Panc1 (cell line): ENCODE results near the gene SFXN3. TPM values are rescaled to one million over a fixed set of nuclear protein-coding genes. Genes with fewer than 3 reads are reported as not detected.

ENCODE experiments used
- ATAC-seq: fragments of 200-7000 bp; cut with Tn5 transposase; 2 replicates; pipeline ENCODE4 v1.9.1; 2020; ENCODE audit warnings: mild to moderate bottlenecking, moderate library complexity
- BruUV-seq: library from RNA; stranded (reverse); fragments of 400-500 nt; replicated peaks from 2 replicates; lab custom pipeline; 2021; lab: Mats Ljungman, UMichigan
- CTCF ChIA-PET: fragments of 300-600 bp; sonication (Branson Sonifier 250); formaldehyde crosslinking; loops from one replicate; lab custom pipeline; 2022; ENCODE audit warnings: antibody characterized with exemption; lab: Charles Lee
- POLR2A ChIA-PET: fragments of 300-600 bp; sonication (Branson Sonifier 250); formaldehyde crosslinking; loops from one replicate; lab custom pipeline; 2022; ENCODE audit warnings: antibody characterized with exemption; lab: Charles Lee
- DNase-seq: peaks from one replicate; pipeline ENCODE4 v3.0.0-alpha.2; 2010; ENCODE audit warnings: low read depth, low spot score
- H3K27ac ChIP-seq: 2 replicates; pipeline ENCODE4 v1.5.1; 2011; ENCODE audit warnings: mild to moderate bottlenecking, low read length, inconsistent platforms
- H3K27me3 ChIP-seq: fragments of 200-500 bp; sonication (Bioruptor generic); 2 replicates; pipeline ENCODE4 v1.6.0; 2014; ENCODE audit warnings: low read length, inconsistent platforms; ENCODE audit not compliant: control insufficient read depth, insufficient read depth
- H3K36me3 ChIP-seq: fragments of 200-500 bp; sonication (Bioruptor generic); 2 replicates; pipeline ENCODE4 v1.5.1; 2014; ENCODE audit warnings: inconsistent platforms, mild to moderate bottlenecking, low read length, moderate library complexity; ENCODE audit not compliant: control insufficient read depth, insufficient read depth
- H3K4me1 ChIP-seq: 2 replicates; pipeline ENCODE4 v1.5.1; 2011; ENCODE audit warnings: inconsistent platforms, mild to moderate bottlenecking, low read length, moderate library complexity; ENCODE audit not compliant: control insufficient read depth, insufficient read depth
- H3K4me3 ChIP-seq, 2 experiments: 2 replicates each; pipeline ENCODE4 v1.5.1; 2011 to 2012; ENCODE audit warnings: low read depth in 2 of 2, low read length in 2 of 2, mild to moderate bottlenecking in 2 of 2, inconsistent platforms in 1 of 2, moderate library complexity in 1 of 2
- H3K9me3 ChIP-seq: fragments of 200-500 bp; sonication (Bioruptor generic); 2 replicates; pipeline ENCODE4 v1.5.1; 2014; ENCODE audit warnings: low read depth, mild to moderate bottlenecking, inconsistent platforms, low read length, moderate library complexity; ENCODE audit not compliant: control insufficient read depth, insufficient read depth
- CTCF ChIP-seq: fragments of 450-650 bp; IDR thresholded peaks from 2 replicates; pipeline ENCODE4 v1.5.1; 2017; ENCODE audit warnings: mild to moderate bottlenecking
- POLR2AphosphoS5 ChIP-seq: IDR thresholded peaks from 2 replicates; pipeline ENCODE4 v1.6.1; 2012; ENCODE audit warnings: mild to moderate bottlenecking, low read depth, low read length, moderate library complexity
- REST ChIP-seq, 2 experiments: IDR thresholded peaks; 2 replicates each; pipeline ENCODE4 v1.6.1; 2011 to 2012; ENCODE audit warnings: low read depth in 2 of 2, control low read depth in 1 of 2, low read length in 1 of 2, mild to moderate bottlenecking in 1 of 2, moderate library complexity in 1 of 2; ENCODE audit not compliant: insufficient read depth in 1 of 2
- SIN3A ChIP-seq: IDR thresholded peaks from 2 replicates; pipeline ENCODE4 v1.6.1; 2012; ENCODE audit warnings: low read depth, mild to moderate bottlenecking, low read length, moderate library complexity, borderline replicate concordance; ENCODE audit not compliant: insufficient read depth
- TCF7L2 ChIP-seq: IDR thresholded peaks from 2 replicates; pipeline ENCODE4 v1.6.1; 2011; ENCODE audit warnings: mild to moderate bottlenecking, low read depth, low read length, inconsistent platforms
- in situ Hi-C: cut with HindIII; loops from 2 replicates; pipeline ENCODE4 v1.10.0; 2016; ENCODE audit warnings: low sequenced_read_pairs, low pct_unique_long_range_greater_than_20kb
- intact Hi-C: fragments of 100-400 bp; cut with micrococcal nuclease; formaldehyde crosslinking; loops from one replicate; pipeline ENCODE4 v1.10.0; 2022; ENCODE audit not compliant: unreplicated experiment
- total RNA-seq: library from RNA; stranded (reverse); gene quantifications from one replicate; pipeline ENCODE4 v1.2.1, GENCODE V29; 2021; ENCODE audit not compliant: unreplicated experiment

SFXN3 gene
- total RNA-seq, 1 experiment from 2014 or later, result 15.3 TPM

- intact Hi-C loops (loop anchor here (1.0 kb wide), 1 partner anchor 20 kb away; no protein-coding TSS in a partner anchor), in situ Hi-C loops (no loop called here)
- peak; percentile 64 for ATAC-seq
- Histone ChIP-seq H3K9me3 (no peaks in the 10 kb centered on the region), H3K4me1 (peaks cover 18% of the 10 kb centered on the region), H3K27me3 (no peaks in the 10 kb centered on the region), H3K36me3 (no peaks in the 10 kb centered on the region), H3K27ac (no peak overlapping the region), H3K4me3 (no peak overlapping the region)
- DNase-seq, result no peak
- ChIA-PET POLR2A (interaction anchor here (0.6 to 1.0 kb wide), 2 partner anchors 16 to 17 kb away, joined by 3 to 6 read pairs; partner anchors contain the start of genes PDZD7 and SFXN3), CTCF (interaction anchor here (0.6 to 2.4 kb wide), 18 partner anchors 8 to 136 kb away, joined by 3 to 11 read pairs (median 4); partner anchors contain the start of genes LZTS2, PDZD7 and SFXN3)
- no TSS peak for BruUV-seq
- TF ChIP-seq CTCF, result peak; percentile 98
- no peak for TF ChIP-seq TCF7L2
Observed at GRCh38 chr10:101014230-101014884, 16.7 kb upstream of the SFXN3 start.

GRCh38 chr10:101014966-101015581, 16.0 kb upstream of the SFXN3 start:
- intact Hi-C loops, result loop anchor here (1.0 kb wide), 1 partner anchor 21 kb away; no protein-coding TSS in a partner anchor
- no TSS peak for BruUV-seq

More at GRCh38 chr10:101014966-101015581, 16.0 kb upstream of the SFXN3 start:
- H3K9me3 ChIP-seq, result no peaks in the 10 kb centered on the region
- in situ Hi-C loops, result no loop called here
- no peak for TF ChIP-seq REST (IDR thresholded peaks at IDR 0.05; ENCODE audit: insufficient read depth in 1 of 2, low read depth in 2 of 2, low read length in 1 of 2)
- TF ChIP-seq CTCF, result no peak
- TF ChIP-seq SIN3A, result no peak
- no peak for TF ChIP-seq TCF7L2
- TF ChIP-seq POLR2AphosphoS5, result no peak
- no peaks in the 10 kb centered on the region for H3K27me3 ChIP-seq
- H3K4me3 ChIP-seq, result no peak overlapping the region
- no peak for DNase-seq
- ChIA-PET POLR2A (interaction anchor here (0.6 to 1.0 kb wide), 2 partner anchors 10 to 17 kb away, joined by 3 to 5 read pairs; no protein-coding TSS in a partner anchor), CTCF (interaction anchor here (0.6 to 2.4 kb wide), 15 partner anchors 12 to 136 kb away, joined by 3 to 11 read pairs (median 4); partner anchors contain the start of genes LZTS2, PDZD7 and SFXN3)
- H3K36me3 ChIP-seq, result no peaks in the 10 kb centered on the region
- H3K27ac ChIP-seq, result no peak overlapping the region
- H3K4me1 ChIP-seq, result peaks cover 18% of the 10 kb centered on the region
- ATAC-seq, result no peak
